DMS153 treated with DMSO at 0.1 percent for 48 hours (cell line): ENCODE measurements around the gene CCDC102B.
"Not testable (repeated sequence)": the region's sequence is repeated elsewhere in the genome, so short reads cannot be mapped to it uniquely, and the experiment has no call there.

ENCODE experiments used
- DNase-seq: peaks from one replicate; lab custom pipeline; 2025; ENCODE audit not compliant: unreplicated experiment; lab: John Stamatoyannopoulos, UW

The CCDC102B gene

DNA sequence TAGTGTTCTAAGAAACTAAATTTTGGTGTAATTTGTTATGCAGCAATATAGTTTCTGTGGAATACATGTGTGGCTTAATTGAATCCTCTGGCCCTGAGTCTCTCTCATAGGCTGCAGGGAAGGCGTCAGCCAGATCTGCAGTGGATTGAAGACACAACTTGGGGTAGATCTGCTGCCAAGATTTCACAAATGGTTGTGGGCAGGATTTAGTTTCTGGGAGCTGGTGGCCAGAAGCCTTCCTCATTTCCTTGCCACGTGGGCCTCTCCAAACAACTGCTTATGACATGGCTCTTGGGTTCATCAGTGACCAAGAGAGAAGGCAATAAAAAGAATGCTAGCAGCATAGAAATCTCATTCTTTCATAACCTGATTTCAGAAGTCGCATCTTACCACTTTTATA lies 28.2 kb downstream of the CCDC102B start:
- DNase-seq: no peak

DNA sequence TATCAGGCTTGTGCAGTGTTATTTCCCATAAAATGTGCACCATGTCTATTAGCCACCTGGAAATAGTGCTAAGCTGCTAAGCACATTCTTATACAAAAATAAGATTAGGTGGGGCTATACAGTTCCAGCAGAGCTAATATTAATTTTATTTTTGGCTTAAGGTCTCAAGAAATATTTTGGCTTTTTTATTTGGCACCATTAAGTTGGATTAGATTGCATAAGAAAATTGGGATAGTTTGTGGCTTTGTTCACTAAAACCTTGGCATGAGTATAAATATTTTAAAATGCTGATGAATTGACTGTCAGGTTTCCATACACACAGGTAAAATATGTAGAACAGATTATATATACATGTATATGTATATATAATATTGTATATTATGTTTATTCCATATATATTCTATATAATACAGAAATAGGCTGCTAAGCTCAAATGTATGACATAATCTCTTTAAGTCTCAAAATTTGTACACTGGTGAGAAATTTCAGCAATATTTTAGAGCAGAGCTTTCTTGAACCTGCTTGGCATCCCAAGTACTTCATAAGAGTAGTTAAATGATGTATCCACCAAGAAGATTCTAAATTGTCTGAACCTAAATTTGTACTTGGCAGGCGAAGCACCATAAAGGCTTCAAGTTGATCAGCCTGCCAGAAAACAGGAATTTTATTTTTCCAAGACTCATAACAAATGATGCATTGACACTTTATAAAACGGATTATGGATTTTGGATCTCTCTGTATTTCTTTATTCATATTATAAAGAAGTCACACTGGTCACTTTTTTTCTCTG lies 32.6 kb downstream of the CCDC102B start:
- no peak for DNase-seq

DNA sequence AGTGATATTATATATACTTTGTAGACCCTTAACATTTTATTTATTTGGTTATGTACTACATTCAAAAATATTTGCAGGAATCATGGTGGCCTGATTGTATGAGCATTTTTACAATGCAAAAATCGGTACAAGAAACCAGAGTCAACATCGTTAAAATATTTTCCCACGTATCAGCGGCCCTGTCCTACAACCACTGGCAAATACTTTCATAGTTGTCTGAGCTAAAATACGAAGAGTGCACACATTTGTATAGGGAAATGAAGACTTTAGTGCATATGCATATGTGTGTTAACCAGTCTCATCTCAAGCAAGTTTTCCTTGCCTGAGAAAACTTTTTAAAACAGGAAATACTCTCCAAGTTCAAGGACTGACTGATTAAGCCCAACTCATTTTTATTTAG lies 35.9 kb downstream of the CCDC102B start:
- DNase-seq: no peak

DNA sequence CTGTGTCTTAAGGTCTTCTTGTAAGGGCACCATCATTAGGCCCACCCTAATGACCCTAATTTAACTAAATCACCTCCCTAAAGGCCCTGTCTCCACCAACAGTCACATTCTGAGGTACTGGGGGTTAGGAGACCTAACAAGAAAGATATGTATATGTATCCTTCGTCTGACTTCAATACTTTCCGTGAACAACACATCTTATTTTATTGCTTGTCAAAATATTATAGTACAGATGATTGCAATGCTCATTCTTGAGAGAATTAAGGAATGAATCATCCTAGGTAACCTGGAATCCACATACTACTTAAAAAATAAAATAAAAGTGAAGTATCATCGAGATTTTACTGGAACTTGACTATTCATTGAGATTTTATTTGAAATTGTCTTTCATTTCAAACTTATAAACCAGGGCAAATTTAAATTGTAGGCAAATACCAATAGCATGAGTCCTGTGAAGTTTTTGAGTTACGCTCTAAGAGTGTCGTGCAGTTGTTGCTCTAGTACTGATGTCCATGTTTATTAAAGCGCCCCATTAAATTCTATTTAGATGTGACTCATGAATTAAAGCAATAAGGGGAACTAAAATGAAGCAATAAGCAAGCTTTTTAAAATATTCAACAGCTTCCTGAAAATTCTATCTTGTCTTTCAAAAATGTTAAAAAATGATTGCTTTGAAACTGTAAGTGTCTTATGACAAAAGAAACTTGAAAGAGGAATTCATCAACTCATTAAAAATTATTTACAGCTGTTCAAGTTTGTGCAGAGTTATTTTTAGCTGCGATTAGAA lies 40.0 kb downstream of the CCDC102B start:
- DNase-seq: no peak

DNA sequence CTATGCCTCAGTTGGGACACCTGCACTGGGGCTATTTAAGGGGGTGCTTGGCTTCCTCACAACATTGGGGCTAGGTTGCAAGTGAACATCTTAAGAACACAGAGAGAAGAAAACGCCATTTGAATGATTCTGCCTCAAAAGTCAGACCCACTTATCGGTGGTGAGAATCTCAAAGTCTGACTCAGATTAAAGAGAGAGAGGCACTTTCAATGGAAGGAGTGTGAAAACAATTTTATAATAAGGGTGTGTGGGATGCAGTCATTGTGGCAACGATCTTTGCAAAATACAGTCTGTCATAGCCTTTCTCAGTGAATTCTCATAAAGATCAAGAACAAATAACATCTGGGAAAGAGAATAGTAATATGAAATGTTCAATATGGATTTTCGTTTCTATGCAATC lies 41.8 kb downstream of the CCDC102B start:
- DNase-seq: no peak

GRCh38 chr18:68840554-68841263 lies 42.8 kb downstream of the CCDC102B start:
- DNase-seq: no peak

- DNase-seq: no peak
Observed at GRCh38 chr18:68841301-68841700, 43.4 kb downstream of the CCDC102B start.

DNA sequence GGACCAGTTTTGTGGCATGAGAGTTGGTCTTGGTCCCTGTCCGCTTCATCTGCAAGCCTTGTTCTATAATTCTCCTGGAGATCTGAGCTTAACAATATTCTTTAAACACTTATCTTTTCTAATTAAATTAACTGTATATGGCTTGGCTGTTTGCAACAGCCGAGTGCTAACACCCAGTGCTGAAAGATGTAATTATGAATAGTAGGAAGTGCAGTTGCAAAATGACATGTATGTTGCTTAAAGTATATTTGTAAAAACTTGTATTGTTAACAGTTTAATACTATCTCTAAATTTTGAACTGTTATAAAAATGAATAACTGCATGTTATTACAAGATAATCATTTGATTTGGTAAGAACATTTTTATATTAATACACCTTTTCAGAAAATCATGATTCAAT lies 45.1 kb downstream of the CCDC102B start:
- no peak for DNase-seq

DNA sequence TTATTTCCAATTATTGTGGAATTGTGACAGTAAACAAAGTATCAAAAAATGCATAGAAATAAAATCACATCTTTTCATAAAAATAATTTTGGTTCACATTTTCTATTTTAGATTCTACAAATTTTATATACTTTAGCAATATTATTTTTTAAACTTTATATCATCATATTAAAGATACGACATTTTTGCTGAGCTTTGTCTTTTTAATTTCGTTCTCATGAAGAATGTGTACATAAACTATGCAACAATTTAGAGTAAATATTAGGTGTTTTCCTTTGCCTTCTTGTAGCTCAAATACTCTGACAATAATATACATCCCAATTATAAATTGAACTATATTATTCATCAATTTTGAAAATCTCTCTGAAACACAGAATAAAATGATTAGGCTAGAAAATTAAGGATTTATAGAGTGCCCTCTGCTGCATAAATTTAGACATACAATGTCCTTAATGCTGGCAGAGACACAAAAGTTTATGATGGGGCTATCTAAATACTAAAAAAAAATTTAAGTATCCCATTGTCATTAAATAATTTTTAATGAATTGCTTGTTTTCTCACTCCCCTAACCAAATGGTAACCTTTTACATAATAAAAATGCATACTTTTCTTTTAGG lies 45.7 kb downstream of the CCDC102B start:
- DNase-seq: no peak

DNA sequence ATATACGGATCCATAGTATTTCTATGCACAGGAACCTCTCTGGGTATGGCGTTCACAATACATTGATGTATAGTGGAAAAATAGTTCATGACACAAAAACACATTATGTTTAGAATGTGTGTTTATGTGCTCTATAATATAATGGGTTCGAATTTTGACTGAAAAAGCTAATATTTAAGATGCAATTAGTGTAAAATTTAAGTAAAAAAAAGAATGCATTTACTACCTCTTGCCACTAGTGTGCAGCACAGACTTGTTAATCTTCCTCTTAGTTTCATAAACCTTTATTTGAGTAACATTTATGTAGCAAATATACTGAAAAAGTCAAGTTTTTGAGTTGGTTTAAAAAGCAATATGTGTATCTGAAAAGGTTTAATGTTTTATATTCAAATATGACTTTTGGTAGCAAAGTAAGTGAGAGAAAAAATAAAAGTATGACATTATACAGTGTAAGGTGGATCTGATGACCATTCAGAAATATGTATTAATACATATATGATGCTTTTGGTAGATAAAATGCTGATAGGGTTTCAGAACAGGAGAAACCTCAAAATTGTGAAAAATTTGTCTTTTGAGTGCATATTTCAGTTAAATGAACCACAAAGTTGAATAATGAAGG lies 49.4 kb downstream of the CCDC102B start:
- DNase-seq: peak; percentile 39

DNA sequence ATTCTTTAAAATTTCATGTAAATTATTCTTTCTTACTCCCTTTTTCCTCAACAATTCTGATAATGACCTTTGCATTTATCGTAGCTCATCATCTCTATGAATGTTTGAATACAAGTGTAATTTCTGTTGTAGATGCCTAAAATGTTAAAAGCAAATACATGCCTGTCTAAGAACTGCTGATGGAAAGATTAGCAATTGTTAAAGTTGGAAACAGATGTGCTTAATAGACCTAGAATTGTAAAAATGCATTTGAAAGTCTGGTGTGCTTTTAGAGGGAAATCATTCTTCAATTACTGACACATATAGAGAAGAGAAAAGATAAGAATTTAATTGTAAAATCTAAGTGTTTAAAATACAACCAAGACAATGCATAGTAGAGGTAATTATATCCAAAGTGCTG lies 50.4 kb downstream of the CCDC102B start:
- DNase-seq: no peak

DNA sequence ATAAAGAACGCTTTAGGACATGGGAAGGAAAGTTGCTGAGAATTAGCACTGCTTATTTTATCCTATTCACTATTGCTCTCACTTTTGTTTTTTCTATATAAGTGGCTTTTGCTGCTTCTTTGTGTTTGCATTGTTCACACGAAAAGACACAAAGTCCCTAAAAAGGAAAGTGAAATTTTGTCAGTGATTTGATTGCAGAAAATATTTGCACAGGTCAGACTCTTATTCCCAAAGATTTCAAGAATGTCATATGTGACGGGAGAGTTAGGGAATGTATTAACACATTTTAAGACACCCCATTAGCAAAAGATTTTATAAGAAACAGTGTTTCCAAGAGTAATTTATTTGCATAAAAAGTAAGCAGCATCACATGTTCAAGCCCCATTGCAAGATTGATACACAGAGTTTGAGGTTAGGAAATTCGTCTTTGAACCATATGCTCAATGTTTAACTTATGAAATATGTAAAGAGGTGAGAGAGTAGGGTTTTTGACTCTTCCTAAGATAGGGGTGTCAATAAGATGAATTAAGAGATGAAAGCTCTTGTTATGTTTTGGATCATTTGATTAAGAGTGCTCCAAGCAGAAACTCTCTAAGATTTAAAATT lies 57.0 kb downstream of the CCDC102B start:
- no peak for DNase-seq

GRCh38 chr18:68855491-68855890 lies 57.6 kb downstream of the CCDC102B start:
- DNase-seq: no peak

DNA sequence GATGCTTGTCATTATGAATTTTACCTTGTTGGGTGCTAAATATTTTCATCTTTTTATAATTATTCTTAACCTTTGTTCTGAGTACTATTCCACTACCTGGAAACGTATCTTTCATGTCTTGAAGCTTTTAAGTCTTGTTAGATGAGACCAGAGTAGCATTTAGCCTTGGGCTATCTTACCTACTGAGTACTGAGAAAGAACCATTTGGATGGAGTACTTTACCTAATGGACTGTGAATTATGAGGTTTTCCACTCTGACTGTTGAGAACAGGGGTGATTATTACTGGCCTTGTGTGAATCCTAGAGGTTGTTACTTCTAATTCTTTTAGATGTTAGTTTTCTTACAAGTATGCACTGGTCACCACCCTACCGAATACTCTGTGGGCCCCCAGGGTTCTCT lies 63.5 kb downstream of the CCDC102B start:
- no peak for DNase-seq

DNA sequence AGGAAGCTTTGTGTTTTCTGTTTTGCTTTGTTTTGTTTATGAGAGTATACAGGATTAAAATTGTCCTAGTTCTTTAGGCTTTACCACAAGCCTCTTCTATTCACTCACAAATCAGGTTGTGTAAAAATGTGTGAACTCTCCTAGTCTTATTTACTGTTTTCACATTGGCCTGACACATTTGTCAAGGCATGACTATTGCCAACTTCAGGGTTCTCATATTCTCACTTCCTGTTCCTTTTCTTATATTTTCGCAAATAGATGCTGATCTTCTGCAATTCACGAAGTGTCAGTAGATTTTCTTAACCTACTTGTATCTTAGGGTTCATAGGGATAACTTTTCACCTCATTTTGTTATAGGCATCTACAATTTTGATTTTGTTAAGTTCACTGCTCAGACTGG lies 67.1 kb downstream of the CCDC102B start:
- no peak for DNase-seq

DNA sequence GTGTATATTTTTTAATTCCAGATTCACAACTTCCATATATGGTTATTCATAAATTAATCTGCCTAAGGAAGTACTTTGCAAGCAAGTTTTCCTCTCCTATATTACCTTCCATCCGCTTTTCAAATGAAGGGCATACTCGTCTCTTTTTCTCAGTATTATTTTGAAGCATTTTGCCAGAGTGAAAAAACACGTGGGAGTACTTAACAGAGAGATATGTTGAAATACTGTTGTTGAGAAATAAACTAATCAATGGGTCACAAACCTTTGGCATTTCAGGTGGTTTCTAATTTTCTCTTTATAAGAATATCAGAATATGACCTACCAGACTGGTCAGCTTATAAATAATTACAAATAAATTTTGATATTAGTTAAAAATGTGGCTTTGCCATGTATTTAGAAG lies 67.6 kb downstream of the CCDC102B start:
- DNase-seq: no peak

DNA sequence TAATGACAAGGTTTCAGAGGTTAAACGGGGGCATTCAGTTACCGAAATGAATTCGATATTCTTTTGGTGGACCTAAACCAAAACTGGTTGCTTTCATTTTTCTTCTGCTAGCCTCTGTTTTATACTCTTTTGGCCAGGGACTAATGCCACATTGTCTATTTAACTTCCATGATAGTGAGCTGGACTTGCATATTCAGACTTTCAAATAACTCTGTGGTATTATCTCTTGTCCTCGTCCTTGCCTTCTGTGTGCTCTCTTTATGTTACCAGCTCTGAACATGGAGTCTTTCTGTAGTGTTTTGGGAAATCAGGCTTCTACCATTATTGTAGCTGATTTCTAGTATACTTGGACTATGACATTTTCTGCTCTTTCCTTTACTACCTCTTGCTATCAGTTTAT lies 75.1 kb downstream of the CCDC102B start:
- DNase-seq: no peak

GRCh38 chr18:68874361-68874760 lies 76.5 kb downstream of the CCDC102B start:
- DNase-seq: no peak

- DNase-seq: not testable (repeated sequence)
Observed at GRCh38 chr18:68879947-68880346, 82.1 kb downstream of the CCDC102B start.

- DNase-seq: no peak
Observed at GRCh38 chr18:68887410-68887809, 89.5 kb downstream of the CCDC102B start.

DNA sequence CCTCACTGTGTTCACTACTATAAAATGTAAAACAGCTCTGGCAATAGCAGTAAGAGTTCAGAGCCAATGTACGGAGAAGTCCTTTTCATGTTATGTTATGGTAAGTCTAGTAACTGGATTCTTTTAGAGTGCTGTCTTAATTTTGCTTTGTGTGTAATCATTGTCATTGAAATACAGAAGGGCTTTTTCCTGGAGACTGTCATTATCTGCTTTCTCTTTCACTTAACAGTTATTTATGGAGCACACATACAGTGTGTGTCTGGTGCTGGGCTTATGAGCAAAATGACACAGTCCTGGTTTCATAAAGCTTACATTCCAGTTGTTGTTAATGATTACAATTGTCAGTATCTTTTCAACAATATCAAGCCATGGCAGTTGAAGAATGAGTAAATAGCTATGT lies 95.5 kb downstream of the CCDC102B start:
- DNase-seq: no peak
